Adrenal gland (tissue), 5 donors: Measurements from ENCODE around the gene AMY2A.
"Not testable (repeated sequence)": the region's sequence is repeated elsewhere in the genome, so short reads cannot be mapped to it uniquely, and the experiment has no call there.

Source experiments
- POLR2A ChIP-seq, 2 donors: fragments of 450-650 bp; IDR thresholded peaks; one replicate each; pipeline ENCODE4 v1.6.1; 2017; ENCODE audit warnings: antibody characterized with exemption in 2 of 2, mild to moderate bottlenecking in 2 of 2, moderate library complexity in 1 of 2
- TF ChIP-seq, protein P1 (sequence below), 6 experiments: fragments of 450-650 bp in 4 of 6; fragments of 200-600 bp in 2 of 6; sonication (generic) in 1 of 6; IDR thresholded peaks; 1 replicate in 5 of 6; 2 replicates in 1 of 6; pipeline versions ENCODE4 v1.5.1 to v1.8.0; 2016 to 2021; ENCODE audit warnings: antibody characterized with exemption in 6 of 6, mild to moderate bottlenecking in 2 of 6, moderate library complexity in 1 of 6
- donor health status: DM: no; HTN: no; CAD: no.

DNA sequence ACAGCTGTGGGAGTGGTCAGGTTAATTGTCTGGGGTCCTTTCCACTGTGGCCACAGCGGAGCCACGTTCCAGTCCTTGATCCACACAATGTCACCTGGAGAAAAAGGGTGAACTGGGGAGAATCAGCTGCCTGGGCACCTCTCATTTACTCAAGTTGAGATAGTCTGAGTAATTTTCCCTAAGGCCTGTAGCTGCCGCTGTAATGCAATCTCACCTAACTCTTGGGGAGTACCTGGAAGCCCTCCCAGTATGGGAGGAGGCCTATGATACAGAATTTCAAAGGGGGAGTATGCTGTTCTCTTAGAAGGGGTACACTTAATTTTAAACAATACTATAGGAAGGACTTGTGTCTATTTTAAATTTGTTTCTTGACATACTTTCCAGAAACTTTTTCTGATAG lies 33.1 kb downstream of the AMY2A start:
- TF ChIP-seq, protein P1, sequence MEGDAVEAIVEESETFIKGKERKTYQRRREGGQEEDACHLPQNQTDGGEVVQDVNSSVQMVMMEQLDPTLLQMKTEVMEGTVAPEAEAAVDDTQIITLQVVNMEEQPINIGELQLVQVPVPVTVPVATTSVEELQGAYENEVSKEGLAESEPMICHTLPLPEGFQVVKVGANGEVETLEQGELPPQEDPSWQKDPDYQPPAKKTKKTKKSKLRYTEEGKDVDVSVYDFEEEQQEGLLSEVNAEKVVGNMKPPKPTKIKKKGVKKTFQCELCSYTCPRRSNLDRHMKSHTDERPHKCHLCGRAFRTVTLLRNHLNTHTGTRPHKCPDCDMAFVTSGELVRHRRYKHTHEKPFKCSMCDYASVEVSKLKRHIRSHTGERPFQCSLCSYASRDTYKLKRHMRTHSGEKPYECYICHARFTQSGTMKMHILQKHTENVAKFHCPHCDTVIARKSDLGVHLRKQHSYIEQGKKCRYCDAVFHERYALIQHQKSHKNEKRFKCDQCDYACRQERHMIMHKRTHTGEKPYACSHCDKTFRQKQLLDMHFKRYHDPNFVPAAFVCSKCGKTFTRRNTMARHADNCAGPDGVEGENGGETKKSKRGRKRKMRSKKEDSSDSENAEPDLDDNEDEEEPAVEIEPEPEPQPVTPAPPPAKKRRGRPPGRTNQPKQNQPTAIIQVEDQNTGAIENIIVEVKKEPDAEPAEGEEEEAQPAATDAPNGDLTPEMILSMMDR (IDR thresholded peaks at IDR 0.05), result not testable (repeated sequence)
- TF ChIP-seq POLR2A (IDR thresholded peaks at IDR 0.05), result not testable (repeated sequence)
